ENCODE data around the gene EIF3J. TPM values are rescaled to one million over a fixed set of nuclear protein-coding genes. Genes with fewer than 3 reads are reported as not detected.

Gene EIF3J
- total and polyA plus RNA-seq, 9 donors, result 38.6 to 101 (median 93.0) TPM

GRCh38 chr15:44603126-44603525, 66.2 kb downstream of the EIF3J start:
- Histone ChIP-seq H3K36me3 (ENCODE audit: control insufficient read depth, insufficient read depth, low read length) (peaks cover 29% of the 10 kb centered on the region), H3K4me3 (ENCODE audit: low read length) (no peak overlapping the region), H3K27me3 (ENCODE audit: control insufficient read depth, insufficient read depth, low read length) (no peaks in the 10 kb centered on the region), H3K9me3 (replicated peaks; ENCODE audit: control insufficient read depth, low read depth, low read length) (no peaks in the 10 kb centered on the region), H3K4me1 (ENCODE audit: control insufficient read depth, insufficient read depth, low read length) (no peaks in the 10 kb centered on the region), H3K27ac (ENCODE audit: low read length) (no peak overlapping the region)
- WGBS (ENCODE audit: insufficient coverage), result 100% methylated on average over 1 of the region's 2 CpGs
- no peak for DNase-seq

DNA sequence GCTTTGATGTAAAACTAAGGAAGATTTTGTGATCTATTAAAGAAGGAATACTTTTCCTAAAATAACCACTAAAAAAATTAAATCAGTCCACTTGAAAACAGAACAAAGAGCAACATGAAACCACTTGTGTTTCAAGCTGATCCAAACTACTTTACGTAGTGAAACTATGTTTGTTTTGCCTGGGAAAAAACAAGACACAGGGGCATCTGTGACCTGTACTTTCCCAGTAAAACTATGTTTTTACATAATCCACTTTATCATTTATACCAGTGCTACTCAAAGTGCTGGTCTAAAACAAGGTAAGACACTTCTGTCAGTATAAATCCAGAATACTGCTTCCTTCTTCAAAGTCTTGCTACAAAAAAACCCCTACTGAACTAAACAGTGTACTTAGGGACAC, 69.8 kb downstream of the EIF3J start:
- DNase-seq, result no peak
- Histone ChIP-seq H3K9me3 (replicated peaks; ENCODE audit: control insufficient read depth, low read depth, low read length) (no peaks in the 10 kb centered on the region), H3K36me3 (ENCODE audit: control insufficient read depth, insufficient read depth, low read length) (peaks cover 27% of the 10 kb centered on the region), H3K27ac (ENCODE audit: low read length) (no peak overlapping the region), H3K4me1 (ENCODE audit: control insufficient read depth, insufficient read depth, low read length) (no peaks in the 10 kb centered on the region), H3K4me3 (ENCODE audit: low read length) (no peak overlapping the region), H3K27me3 (ENCODE audit: control insufficient read depth, insufficient read depth, low read length) (no peaks in the 10 kb centered on the region)
- no CpG with 5 or more reads among the region's 1 CpG for WGBS (ENCODE audit: insufficient coverage)

Other genes with a start within 250 kb of the EIF3J start
- 87.7 TPM for gene GOLM2, start 248.4 kb upstream of the EIF3J start, total RNA-seq
- gene GOLM2, start 248.4 kb upstream of the EIF3J start, polyA plus RNA-seq (ENCODE audit: insufficient read depth in 1 of 8, insufficient read length in 8 of 8, low replicate concordance in 1 of 8), result 100 to 1,000 TPM in 1 of 8 donors, 10 to 100 TPM in 7; 49.3 to 101 (median 71.2) TPM
- 68.8 TPM for gene CTDSPL2, start 109.5 kb upstream of the EIF3J start, total RNA-seq
- gene CTDSPL2, start 109.5 kb upstream of the EIF3J start, polyA plus RNA-seq (ENCODE audit: insufficient read depth in 1 of 8, insufficient read length in 8 of 8, low replicate concordance in 1 of 8), result 10 to 100 TPM; 26.8 to 45.8 (median 40.6) TPM
- gene SPG11, start 126.5 kb downstream of the EIF3J start, total RNA-seq, result 40.1 TPM
- 10 to 100 TPM; 28.5 to 48.2 (median 37.8) TPM for gene SPG11, start 126.5 kb downstream of the EIF3J start, polyA plus RNA-seq (ENCODE audit: insufficient read depth in 1 of 8, insufficient read length in 8 of 8, low replicate concordance in 1 of 8)
- 0.66 TPM for gene PATL2, start 174.2 kb downstream of the EIF3J start, total RNA-seq
- 1 to 10 TPM in 2 of 8 donors, under 1 TPM in 6; 0.58 to 1.2 (median 0.93) TPM for gene PATL2, start 174.2 kb downstream of the EIF3J start, polyA plus RNA-seq (ENCODE audit: insufficient read depth in 1 of 8, insufficient read length in 8 of 8, low replicate concordance in 1 of 8)
- gene B2M, start 174.4 kb downstream of the EIF3J start, total RNA-seq, result 834 TPM
- gene B2M, start 174.4 kb downstream of the EIF3J start, polyA plus RNA-seq (ENCODE audit: insufficient read depth in 1 of 8, insufficient read length in 8 of 8, low replicate concordance in 1 of 8), result 100 to 1,000 TPM; 469 to 791 (median 629) TPM
- 16.1 TPM for gene TRIM69, start 199.4 kb downstream of the EIF3J start, total RNA-seq
- gene TRIM69, start 199.4 kb downstream of the EIF3J start, polyA plus RNA-seq (ENCODE audit: insufficient read depth in 1 of 8, insufficient read length in 8 of 8, low replicate concordance in 1 of 8), result 10 to 100 TPM; 14.6 to 28.2 (median 23.0) TPM